Ammon's horn (tissue), 1 donor: Measurements from ENCODE around the gene CNTFR.
"Not testable (repeated sequence)": the region's sequence is repeated elsewhere in the genome, so short reads cannot be mapped to it uniquely, and the experiment has no call there.

Experiments used
- DNase-seq: peaks from one replicate; pipeline ENCODE4 v3.0.0-alpha.2; 2016; ENCODE audit warnings: low spot score

Gene CNTFR

GRCh38 chr9:34589636-34590380 is at the start of gene CNTFR:
Gene CNTFR, minus strand, starts transcription at chr9:34589724. Its CDS starts 20,743 bp downstream, at chr9:34568981.
- DNase-seq = peak; percentile 80

- DNase-seq = not testable (repeated sequence)
Observed at GRCh38 chr9:34639322-34639721, 49.8 kb upstream of the CNTFR start.

GRCh38 chr9:34638138-34638445 is 48.6 kb upstream of the CNTFR start:
- DNase-seq = no peak

DNA sequence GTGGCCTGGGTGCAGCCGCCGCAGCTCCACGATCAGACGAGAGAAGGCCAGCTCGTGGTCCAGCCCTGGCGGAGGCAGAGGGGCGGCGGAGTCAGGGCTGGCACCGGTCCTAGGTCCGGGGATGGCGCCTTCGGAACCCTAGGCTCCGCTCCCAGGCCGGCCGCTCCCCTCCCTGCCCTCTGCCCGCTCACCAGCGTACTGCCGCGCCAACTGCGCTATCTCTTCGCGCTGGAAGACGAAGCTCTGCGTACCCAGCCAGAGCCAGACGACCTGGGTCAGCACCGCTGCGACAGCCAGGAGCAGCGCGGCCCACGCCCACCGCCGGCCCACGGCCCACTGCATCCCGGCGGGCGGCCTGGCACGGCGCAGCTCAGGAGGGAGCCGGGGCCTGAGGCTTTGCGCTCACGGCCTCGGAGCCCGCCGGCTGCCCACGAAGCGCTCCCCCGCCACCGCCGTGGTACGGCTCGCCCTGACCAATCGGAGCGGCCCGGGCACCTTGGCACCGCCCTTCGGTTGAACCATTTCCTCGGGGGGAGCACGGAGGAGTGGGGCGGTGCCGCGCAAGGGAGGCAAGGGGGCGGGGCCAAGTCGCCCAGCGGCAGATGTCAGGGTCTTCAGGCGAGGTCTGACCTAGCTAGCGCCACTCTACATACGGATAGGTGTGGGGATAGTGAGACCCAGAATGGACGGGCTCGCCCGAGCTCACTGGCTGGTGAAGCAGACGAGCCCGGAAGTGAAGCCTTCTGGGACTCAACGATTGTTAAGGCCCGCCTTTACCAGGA is 48.0 kb upstream of the CNTFR start, which contains the start of gene SIGMAR1:
SIGMAR1 (minus strand) TSS at position 432 of the 782 bp plus-strand sequence; CDS start at position 342, 90 bp downstream.
- peak; percentile 97 for DNase-seq

DNA sequence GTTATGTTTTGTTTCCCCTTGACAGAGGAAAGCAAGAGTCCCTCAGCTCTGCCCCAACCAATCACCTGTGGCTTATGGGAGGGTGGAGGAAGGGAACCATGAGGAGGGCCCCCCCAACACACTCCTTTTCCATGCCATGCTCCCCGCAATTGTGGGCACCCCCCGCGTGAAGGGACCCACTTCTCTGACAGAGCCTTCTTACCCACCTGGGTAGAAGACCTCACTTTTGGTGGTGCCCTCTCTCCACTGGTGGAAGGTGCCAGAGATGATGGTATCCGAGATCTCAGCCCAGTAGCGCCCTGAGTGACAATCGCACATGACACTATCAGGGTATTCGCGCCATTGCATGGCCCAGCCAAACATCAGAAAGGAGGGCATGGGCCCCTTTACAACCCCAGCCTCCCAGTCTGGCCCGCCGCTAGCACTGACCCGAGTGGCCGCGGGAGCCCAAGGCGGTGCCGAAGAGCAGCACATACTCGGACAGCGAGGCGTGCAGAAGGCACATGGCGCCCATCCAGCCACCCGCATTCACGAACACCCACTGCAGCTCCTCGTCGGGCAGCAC is 47.3 kb upstream of the CNTFR start:
- peak; percentile 66 for DNase-seq

DNA sequence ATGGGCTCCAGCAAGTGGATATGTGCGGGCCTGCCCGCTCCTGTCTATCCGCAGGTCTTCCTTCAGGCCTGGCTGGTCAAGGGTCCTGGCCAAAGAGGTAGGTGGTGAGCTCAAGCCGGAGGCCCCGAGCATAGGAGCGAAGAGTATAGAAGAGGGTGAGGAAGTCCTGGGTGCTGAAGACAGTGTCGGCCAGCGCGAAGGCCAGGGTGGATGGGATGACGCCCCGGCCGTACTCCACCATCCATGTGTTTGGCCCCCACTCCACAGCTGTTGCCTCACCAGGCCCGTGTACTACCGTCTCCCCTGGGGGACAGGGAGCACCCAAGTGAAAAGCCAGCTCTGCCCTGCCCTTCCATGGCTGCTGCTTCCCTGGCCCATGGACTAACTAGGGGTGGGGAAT is 46.0 kb upstream of the CNTFR start:
- DNase-seq = no peak

DNA sequence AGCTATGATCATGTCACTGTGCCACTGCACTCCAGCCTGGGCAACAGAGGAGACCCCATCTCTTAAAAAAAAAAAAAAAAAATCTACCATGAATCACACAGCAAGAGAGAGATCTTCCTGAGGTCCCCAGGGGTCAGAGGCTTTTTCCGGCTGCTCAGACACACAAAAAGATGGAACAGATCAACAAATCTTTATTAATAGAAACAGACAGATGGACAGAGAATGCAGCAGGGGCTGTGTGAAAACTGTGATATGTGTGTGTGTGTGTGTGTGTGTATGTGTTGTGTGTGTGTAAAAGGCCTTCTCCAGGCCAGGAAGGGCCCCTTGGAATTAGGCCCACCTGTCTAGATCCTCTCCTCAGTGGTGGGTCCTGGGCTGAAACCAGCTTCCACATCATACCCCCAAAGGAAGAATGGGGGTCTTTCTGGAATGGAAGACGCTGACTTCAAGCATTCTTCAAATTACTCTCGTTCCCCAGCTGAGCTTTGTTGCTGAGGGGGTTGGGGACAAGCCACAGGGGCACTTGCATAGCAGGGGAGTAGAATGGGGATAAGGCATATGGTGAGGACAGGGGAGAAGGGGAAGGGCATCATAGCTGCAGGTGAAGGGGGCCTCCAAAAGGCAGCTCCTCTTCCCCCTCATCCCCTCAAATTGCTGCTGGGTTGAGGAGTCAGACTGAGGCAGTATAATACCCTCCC is 45.2 kb upstream of the CNTFR start:
- DNase-seq = no peak

DNA sequence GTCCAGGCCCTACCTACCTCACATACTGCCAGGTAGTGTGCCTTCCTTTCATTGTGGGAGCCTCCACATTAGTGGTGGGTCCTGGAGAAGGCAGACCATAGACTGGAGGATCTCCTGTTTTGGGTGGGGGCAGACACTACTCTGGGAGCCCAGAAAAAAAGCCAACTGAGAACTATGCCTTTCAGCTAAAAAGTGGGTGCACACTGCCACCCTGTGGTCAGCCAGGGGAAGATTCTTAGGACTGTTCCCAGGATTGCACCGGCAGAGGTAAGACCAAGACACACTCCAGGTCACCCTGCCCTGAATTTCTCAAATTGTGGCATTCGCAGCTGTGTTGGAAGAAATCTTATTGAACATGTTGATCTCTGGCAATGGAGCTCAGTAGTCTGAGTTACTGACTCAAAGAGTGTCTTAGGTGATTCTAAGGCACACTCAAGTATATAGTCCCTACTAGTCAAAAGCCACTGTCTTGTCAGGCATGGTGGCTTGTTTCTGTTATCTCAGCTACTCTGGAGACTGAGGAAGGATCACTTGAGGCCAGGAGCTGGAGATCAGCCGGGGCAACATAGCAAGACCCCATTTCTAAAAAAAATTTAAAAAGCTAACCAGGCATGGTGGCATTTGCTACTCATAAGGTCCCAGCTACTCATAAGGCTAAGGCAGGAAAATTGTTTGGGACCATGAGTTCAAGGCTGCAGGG is 44.5 kb upstream of the CNTFR start:
- peak; percentile 88 for DNase-seq

DNA sequence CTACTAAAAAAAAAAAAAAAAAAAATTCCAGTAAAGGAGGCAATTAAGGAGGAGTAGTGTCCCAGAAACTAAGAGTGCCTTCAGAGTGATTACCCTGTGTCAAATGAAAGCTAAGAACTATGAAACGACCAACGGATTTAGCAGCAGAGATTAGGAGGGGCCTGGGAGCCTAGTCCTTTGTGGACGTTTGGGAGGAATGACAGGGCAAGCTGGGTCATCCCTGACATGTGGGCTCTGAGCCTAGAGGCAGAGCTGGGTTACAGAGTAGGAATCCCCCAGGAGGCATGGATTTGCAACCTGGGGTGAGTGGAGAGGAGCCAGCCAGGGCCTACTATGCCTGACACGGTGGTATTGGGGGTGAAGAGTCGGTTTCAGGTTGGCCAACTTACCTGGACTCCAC is 43.6 kb upstream of the CNTFR start:
- DNase-seq = no peak

DNA sequence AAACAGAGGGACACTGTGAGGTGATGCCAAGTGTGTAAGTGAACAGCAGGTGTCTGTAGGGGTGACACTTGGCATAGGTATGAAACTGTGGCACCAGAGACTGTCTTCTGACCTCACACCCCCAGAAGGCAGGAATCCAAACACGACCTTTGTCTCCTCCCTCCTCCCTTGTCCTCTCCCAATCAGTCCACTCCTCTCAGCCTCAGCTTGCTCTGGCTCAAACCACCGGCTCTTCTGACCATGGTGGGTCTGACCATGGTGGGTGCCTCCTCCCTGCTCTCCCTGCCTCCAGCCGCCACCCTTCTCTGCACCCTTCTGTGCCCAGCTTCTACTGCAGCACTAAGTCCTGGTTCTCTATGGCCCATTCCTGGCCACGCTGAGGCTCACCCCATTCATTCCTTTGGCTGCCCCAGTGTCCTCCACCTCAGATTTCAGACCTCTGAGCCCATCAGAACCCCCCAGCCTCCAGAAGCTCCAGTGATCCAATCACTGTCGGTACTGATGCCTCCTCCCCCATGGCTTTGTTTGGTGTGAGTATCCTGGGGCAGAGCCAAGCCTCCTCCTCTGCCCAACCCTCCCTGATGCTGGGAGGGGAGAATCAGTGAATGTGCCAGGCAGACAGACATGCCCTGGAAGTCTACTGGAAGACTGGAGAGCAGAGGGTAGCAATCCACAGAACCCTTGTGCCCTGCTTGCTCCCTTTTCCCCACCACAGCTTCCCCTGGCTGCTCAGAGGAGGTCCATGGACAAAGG is 41.1 kb upstream of the CNTFR start:
- DNase-seq = no peak

DNA sequence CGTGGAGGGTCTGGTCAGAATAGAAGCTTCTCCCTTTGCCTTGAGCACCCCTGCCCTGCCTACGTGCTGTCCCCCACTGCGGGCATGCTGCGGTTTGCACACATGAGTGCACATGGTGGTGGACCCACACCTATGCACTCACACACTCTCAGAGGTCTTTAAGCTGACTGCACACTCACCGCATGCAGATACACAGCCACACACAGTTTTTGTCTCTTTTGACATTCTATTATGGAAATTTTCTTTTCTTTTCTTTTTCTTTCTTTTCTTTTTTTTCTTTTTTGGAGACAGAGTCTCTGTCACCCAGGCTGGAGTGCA is 39.9 kb upstream of the CNTFR start:
- no peak for DNase-seq

GRCh38 chr9:34628656-34629490 is 39.3 kb upstream of the CNTFR start, which contains the start of gene ARID3C:
Gene ARID3C, minus strand, starts transcription at chr9:34629066. Its CDS starts 1,052 bp downstream, at chr9:34628014.
- DNase-seq = no peak

GRCh38 chr9:34627716-34628655 is 38.5 kb upstream of the CNTFR start:
- no peak for DNase-seq

GRCh38 chr9:34625186-34625486 is 35.6 kb upstream of the CNTFR start:
- no peak for DNase-seq

DNA sequence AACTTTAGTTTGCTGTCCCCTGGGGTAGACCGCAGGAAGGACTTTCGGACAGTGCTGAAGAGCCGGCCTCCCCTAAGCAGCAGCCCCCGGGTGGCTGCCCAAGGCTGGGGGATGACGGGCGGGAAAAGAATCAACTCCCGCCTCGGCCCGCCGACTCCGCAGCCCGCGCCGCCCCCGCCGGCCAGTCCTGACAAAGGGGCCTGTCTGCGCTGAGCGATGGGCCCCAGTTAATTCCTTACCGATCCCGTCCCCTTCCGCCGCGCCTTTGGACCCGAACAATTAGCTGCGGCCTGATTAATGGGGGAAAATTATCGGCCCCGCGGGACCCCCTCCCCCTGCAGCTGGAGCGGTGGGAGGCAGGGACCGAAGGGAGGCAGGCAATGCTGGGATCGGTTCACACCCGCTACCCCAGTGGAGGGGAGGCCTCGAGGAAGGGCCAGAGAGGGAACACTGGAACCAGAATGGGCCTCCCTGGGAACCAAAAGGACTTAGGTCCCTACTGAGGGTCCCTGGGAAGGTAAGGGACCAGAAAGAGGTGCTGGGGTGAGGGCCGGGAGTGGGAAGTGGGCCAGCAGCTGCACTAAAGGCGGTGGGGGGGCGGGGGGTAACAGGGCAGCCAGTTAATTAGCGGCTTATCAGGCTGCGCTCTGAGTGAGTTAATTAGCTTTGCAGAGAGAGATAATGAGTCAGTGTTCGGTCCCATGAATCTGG is 35.1 kb upstream of the CNTFR start:
- no peak for DNase-seq

- DNase-seq = no peak
Observed at GRCh38 chr9:34623374-34624235, 34.1 kb upstream of the CNTFR start.
